ENCODE measurements around the gene MMP25.

Gene MMP25

DNA sequence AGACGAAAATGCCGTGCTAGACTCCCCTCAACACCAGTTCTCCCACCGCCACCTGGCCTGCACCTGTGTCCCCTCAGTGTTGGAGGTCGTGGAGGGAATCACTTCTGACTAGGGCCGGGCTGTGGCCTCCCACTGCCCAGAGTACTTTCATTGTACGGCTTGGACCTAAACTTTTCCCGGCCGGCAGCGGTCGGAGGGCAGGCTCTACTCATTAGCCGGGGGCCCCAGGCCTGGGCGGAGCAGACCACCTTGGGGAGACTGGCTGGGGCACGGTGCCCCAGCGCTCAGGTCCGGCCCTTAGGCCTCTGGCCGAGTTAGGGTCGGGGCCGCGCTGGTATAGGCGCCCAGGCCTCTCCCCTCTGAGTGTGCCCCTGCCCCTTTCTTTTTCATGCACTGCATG is 29.0 kb upstream of the MMP25 start:
- DNase-seq (ENCODE audit: low spot score), result no peak

GRCh38 chr16:3017794-3018506 is 28.4 kb upstream of the MMP25 start, which contains the start of gene CLDN6:
Gene CLDN6, minus strand, starts transcription at chr16:3018183. Its CDS starts 2,162 bp downstream, at chr16:3016021.
- DNase-seq (ENCODE audit: low spot score), result peak; percentile 79

DNA sequence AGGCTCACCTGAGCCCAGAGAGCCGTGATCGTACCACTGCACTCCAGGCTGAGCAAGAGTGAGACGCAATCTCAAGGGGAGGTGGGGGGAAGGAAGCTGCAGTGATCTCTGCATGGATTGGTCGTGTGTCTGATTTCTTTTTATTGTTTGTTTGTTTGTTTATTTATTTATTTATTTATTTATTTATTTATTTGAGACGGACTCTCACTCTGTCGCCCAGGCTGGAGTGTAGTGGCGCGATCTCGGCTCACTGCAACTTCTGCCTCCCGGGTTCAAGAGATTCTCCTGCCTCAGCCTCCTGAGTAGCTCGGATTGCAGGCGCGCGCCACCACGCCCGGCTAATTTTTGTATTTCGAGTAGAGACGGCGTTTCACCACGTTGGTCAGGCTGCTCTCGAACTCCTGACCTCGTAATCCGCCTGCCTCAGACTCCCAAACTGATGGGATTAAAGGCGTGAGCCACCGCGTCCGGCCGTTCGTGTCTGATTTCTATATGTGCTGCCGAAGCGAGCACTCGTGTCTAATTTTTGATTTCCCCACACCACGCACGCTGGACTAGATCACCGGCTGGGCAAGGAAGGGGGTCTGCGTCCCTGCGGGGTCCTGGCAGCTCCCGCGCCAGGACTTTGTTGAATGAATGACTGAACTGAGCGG is 26.6 kb upstream of the MMP25 start:
- no peak for DNase-seq (ENCODE audit: low spot score)

DNA sequence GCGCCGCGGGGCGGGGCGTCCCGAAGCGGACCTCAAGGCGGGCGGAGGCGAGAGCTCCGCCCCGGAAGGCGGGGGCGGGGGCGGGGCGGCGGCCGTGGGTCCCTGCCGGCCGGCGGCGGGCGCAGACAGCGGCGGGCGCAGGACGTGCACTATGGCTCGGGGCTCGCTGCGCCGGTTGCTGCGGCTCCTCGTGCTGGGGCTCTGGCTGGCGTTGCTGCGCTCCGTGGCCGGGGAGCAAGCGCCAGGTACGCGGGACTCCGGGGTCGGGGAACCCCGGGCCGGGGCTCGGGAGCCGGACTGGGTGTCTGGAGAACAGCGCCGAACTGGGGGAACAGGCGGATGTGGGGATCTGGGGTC is 26.1 kb upstream of the MMP25 start, which contains the start of gene TNFRSF12A:
Gene TNFRSF12A, plus strand, starts transcription at position 122 of the 357 bp plus-strand sequence. Its CDS starts 30 bp downstream, at position 152.
- DNase-seq (ENCODE audit: low spot score), result peak; percentile 72

DNA sequence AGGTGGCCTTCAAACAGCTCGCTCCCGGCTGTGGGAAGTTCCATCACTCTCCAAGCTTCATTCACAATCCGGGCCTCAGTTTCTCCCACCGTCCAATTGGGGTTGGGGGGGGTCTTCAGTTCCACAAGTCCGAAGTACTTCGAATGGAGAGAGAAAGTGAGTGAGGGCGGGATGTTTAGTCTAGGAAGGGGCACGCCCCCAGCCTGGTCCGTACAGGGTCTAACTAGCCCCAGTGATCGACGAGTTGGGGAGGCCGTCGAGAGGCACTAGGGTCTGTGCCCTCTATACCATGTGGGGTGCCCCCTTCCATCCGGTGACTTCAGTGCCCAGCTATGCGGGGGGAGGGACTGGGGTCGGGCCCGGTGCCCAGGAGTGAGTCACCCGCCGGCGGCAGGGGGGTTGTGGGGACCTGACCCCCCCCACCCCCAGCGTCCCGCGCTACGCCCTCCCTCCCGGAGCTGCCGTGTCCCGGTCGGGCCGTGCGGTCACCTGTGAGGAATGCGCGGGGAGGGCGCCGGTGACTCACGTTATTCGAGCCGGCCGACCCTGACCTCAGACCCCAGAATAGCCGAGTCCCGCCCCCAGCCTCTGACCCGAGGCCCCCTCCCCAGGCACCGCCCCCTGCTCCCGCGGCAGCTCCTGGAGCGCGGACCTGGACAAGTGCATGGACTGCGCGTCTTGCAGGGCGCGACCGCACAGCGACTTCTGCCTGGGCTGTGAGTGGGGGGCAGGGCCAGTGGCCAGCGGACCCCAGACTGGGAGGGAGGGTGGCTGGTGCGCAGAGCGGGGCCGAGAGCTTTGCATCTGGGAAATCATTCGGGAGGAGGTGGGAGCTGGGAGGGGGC is 25.5 kb upstream of the MMP25 start:
- no peak for DNase-seq (ENCODE audit: low spot score)

DNA sequence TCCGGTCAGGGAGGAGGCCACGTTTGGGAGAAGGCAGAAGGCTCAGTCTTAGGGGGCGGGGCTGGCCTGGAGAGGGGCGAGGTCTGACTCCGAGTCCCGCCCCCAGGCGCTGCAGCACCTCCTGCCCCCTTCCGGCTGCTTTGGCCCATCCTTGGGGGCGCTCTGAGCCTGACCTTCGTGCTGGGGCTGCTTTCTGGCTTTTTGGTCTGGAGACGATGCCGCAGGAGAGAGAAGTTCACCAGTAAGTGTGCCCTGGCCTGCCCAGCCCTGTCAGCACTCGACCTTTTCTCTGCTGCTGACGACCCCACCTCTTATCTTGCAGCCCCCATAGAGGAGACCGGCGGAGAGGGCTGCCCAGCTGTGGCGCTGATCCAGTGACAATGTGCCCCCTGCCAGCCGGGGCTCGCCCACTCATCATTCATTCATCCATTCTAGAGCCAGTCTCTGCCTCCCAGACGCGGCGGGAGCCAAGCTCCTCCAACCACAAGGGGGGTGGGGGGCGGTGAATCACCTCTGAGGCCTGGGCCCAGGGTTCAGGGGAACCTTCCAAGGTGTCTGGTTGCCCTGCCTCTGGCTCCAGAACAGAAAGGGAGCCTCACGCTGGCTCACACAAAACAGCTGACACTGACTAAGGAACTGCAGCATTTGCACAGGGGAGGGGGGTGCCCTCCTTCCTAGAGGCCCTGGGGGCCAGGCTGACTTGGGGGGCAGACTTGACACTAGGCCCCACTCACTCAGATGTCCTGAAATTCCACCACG is 24.7 kb upstream of the MMP25 start:
- DNase-seq (ENCODE audit: low spot score), result peak; percentile 65

- DNase-seq (ENCODE audit: low spot score), result no peak
These were observed 24.1 kb upstream of the MMP25 start for GRCh38 chr16:3022208-3022683.

DNA sequence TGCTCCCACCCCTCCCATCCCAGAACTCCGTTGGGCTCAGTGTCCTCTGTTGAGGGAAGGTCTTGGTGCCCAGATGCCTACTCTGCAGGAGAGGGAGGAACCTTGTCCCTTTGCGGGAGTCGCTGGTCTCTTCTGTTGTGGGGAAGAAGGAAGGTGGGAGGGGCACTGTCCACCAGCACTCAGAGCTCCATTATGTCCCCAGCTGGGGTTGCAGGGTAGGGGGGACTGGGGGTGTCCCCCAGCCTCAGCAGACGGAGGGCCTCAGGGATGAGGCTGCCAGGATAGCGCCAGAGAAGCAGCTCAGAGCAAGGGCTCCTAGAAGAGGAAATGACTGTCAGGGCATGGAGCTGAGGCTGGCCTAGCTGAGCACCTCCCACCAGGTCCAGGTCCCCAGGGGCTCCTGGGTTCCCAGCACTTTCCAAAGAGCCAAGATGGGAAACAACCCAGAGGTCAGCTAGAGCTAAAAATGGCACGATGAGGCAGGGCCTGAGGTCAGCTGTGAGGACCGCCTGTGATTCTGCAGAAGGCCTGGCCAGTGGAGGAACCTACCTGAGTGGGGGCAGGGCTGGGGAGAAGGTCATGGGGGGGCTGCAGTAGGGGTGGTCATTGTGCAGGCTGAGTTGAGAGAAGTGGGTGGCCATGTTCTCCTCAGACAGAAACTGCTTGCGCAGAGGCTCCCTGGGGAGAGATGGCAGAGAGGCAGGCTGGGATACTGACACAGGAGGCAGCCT is 23.5 kb upstream of the MMP25 start:
- no peak for DNase-seq (ENCODE audit: low spot score)

DNA sequence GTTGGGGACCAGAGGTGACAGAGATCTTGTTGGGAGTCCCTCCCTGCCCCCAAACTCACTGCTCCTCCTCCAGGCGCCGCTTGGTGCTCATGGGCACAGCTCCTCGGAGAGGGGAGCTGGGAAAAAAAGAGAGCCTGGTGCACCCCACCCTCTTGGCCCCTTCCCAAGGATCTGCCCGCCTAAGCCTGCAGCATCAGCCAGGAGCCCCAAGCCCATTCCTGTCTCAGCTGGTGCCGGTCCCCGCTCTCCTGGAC is 23.0 kb upstream of the MMP25 start:
- DNase-seq (ENCODE audit: low spot score), result no peak

GRCh38 chr16:3023669-3024478 is 22.5 kb upstream of the MMP25 start, which contains the start of the genes HCFC1R1 and THOC6:
Gene HCFC1R1, minus strand, starts transcription at chr16:3023942. Its CDS starts 1 bp downstream, at chr16:3023941.
Gene THOC6, plus strand, starts transcription at chr16:3024035. Its CDS starts 292 bp downstream, at chr16:3024327.
- peak; percentile 62 for DNase-seq (ENCODE audit: low spot score)

DNA sequence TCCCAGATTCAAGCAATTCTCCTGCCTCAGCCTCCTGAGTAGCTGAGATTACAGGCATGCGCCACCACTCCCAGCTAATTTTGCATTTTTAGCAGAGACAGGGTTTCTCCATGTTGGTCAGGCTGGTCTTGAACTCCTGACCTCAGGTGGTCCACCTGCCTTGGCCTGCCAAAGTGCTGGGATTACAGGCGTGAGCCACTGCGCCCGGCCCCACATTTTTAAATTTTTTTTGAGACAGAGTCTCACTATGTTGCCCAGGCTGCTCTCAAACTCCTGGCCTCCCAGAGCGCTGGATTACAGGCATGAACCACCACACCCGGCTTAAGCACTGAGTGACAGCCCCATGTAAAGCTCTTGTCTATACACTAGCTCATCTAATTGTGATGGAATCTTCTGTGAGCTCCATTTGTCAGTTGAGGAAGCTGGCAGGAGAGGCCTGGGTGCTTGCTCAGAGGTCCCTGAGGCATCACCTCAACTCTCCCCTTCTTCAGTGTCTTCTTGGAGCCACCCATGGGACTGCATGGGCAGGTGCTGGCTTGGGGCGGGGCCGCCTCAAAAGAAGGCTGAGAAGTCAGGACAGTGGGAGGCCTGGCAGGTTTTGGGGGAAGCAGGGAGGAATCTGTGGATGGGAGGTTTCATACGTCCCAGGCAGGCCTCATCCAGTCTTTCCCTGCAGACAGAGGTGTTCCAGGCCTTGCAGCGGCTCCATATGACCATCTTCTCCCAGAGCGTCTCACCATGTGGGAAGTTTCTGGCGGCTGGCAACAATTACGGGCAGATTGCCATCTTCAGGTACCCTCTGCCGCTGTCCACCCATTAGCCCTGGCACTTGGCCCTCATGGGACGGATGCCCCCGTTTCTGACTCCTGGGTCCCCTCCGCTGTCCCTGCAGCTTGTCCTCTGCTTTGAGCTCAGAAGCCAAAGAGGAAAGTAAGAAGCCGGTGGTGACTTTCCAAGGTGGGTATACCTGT is 21.0 kb upstream of the MMP25 start:
- DNase-seq (ENCODE audit: low spot score), result no peak

GRCh38 chr16:3026003-3026378 is 20.4 kb upstream of the MMP25 start:
- no peak for DNase-seq (ENCODE audit: low spot score)

- DNase-seq (ENCODE audit: low spot score), result no peak
These were observed 19.5 kb upstream of the MMP25 start for GRCh38 chr16:3026609-3027488.

DNA sequence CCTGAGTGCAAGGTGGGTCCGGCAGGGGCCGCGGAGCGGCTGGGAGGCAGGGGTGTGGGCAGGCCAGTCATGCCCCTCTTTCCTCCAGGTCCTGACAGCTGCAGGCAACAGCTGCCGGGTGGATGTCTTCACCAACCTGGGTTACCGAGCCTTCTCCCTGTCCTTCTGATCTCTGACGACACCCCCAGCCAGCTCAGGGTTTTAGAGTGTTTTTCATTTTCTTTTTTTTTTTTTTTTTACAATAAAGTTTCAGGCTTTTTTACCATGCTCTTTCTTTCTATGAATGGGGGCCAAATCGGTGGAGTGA is 18.9 kb upstream of the MMP25 start:
- DNase-seq (ENCODE audit: low spot score), result no peak

DNA sequence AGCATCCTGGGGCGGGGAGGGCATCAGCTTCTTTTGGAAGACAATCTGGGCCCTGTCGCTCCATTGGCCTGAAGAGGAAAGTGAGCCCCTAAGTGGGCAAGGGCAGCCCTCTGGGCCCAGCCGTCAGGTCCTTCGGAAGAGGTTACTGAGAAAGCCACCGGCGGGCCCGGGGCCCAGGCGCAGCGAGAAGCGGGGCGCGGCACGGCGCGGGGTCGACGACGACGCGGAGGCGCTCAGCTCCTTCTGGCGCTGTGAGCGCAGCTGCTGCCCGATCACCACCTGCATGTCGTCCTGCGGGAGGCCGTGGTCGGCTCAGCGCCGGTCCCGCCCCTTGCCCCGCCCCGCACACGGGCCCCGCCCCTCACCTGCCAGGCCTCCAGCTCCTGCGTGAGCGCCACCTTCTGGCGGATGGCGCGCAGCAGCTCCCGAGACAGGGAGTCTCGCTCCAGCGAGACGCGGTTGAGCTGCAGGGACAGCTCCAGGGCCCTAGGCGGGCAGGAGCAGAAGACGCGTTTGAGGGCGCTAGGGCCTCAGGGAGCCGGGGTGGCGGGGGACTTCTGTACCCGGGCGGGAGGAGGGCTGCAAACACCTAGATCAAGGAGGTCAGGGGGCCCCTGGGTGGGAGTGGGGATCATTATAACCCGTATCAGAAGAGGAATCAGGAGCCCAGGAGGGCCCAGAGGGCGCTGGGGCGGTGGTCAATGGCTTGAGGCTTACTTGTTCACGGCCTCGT is 18.2 kb upstream of the MMP25 start:
- DNase-seq (ENCODE audit: low spot score), result peak; percentile 87

DNA sequence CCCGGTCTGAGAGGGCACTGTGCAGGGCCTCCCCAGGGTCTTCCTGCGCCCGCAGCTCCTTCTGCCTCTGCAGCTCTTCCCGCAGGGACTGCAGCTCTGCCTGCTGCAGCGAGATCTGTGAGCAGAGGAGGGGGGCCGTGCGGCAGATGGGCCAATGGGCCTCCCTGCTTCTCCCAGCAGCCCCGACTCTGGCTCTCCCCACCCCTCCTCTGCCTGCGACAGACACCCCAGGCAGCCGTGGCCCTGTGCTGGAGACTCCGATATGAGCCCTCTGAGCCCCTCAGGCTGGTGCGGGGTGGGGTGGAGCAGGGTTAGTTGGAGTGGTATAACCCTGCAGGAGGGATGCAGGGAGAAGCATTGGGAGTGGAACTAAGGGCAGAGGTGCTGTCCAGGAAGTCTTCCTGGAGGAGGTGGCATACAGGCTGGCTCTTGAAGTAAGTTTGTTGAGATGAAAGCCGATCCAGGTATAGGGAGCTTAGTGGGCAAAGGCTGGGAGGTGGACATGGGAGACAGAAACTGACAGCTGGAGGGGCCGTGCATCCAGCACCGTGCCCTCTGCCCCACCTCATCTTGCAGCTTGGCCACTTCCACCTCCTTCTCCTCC is 17.5 kb upstream of the MMP25 start:
- DNase-seq (ENCODE audit: low spot score), result no peak
